GM18505 (cell line): Measurements from ENCODE around the gene LTA.
A peak's percentile ranks its signal among the peaks of the same experiment; 100 is the strongest.

ENCODE experiments used
- ATAC-seq: cut with Tn5 transposase; IDR thresholded peaks from one replicate; pipeline ENCODE4 v1.9.1; 2021; ENCODE audit not compliant: unreplicated experiment
- POLR2A ChIP-seq: IDR thresholded peaks from 4 replicates; pipeline ENCODE4 v1.6.1; 2011; ENCODE audit warnings: borderline replicate concordance; ENCODE audit not compliant: insufficient read depth, insufficient read length; ENCODE audit errors: extremely low read depth

Gene LTA

DNA sequence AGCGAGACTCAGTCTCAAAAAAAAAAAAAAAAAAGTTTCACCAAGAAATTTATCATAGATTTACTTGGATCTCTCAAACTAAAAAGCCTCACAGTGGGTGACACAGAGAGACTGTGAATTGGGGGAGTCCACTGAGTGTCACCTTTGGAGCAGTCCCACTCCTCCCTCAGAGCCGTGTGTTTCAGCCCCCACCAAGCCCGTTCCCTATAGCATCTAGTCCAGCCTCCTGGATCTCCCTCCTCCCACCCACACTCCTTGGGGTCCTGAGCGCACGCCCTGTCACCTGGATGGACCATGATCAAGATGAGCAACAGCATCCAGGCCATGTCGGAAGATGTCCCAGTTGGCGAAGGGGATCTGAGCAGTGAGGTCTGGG is 20.3 kb downstream of the LTA start:
- ATAC-seq: no peak
- TF ChIP-seq POLR2A: no peak

- TF ChIP-seq POLR2A: no peak
- no peak for ATAC-seq
Observed at GRCh38 chr6:31597006-31597405, 24.9 kb downstream of the LTA start.

- no peak for TF ChIP-seq POLR2A
- no peak for ATAC-seq
Observed at GRCh38 chr6:31607317-31607716, 35.2 kb downstream of the LTA start.

GRCh38 chr6:31609519-31610406 is 37.7 kb downstream of the LTA start:
- TF ChIP-seq POLR2A: no peak
- no peak for ATAC-seq

GRCh38 chr6:31610968-31611367 is 38.9 kb downstream of the LTA start:
- TF ChIP-seq POLR2A: no peak
- no peak for ATAC-seq

GRCh38 chr6:31614075-31614619 is 42.1 kb downstream of the LTA start:
- TF ChIP-seq POLR2A: peak; percentile 52
- ATAC-seq: no peak

GRCh38 chr6:31614684-31615578 is 42.8 kb downstream of the LTA start, which contains the start of gene AIF1:
AIF1 (plus strand) TSS chr6:31615234; CDS start chr6:31615330, 96 bp downstream.
- TF ChIP-seq POLR2A: no peak
- no peak for ATAC-seq

GRCh38 chr6:31615748-31616147 is 43.7 kb downstream of the LTA start:
- ATAC-seq: no peak
- peak; percentile 26 for TF ChIP-seq POLR2A

DNA sequence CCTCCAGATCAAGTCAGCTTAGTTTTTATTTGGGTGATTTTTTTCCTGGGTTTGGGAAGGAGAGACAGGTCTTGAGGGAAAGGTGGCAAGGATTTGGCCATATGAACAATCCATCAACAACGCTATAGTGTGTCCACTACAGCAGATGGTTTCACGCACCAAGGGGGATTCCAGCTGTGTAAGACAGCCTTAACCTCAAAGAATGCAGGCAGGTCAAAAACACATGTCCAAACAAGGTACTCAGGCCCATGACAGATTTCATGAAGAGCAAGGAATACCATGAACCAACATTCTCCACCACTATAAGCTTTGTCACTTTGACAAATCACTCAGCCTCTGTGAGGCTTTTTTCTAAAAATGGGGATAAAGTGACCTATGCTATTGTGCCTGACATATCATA is 44.9 kb downstream of the LTA start:
- TF ChIP-seq POLR2A: no peak
- no peak for ATAC-seq

DNA sequence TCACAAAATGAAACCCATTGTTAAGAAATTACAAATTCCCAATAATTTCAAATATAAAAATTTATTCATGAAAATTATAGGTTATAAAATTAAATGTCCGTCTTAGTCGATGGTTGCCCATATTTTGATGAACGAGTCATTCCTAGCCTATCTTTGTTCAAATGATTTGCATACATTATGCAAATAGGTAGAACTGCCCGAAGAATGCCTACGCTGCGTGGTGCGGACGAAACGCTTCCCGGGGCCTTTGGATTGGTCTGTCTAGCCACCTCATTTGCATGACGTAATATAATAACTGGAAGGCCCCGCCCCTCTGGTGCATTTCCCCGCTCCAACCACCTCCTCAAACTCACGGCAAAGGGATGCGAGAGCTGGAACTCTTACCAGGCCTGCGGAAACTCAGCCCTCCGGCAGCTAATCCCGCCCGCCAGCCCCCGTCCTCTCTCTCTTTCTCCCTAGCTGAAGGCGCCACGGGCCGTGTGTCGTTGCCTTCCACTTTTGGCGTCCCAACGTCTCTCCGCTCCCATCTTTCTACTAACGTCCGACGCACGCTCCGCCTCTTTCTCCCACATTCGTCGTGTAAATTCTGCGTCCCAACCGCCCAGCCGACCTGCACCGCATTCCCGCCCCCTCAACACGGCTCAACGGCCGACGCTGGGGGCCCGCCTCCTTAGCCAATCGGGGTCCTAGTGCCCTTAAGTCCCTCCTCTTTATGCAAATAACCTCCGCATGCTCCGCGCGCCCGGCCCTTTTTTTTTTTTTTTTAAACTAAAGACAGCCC is 47.9 kb downstream of the LTA start:
- peak; percentile 69 for ATAC-seq
- peak; percentile 93 for TF ChIP-seq POLR2A

- peak; percentile 55 for ATAC-seq
- TF ChIP-seq POLR2A: peak; percentile 44
Observed at GRCh38 chr6:31620586-31621319, 48.7 kb downstream of the LTA start, which contains the start of gene PRRC2A. PRRC2A (plus strand) TSS chr6:31620715; CDS start chr6:31622790, 2,075 bp downstream.
